Aortic smooth muscle cell (primary cell): ENCODE data around the gene FAM174A. TPM values are rescaled to one million over a fixed set of nuclear protein-coding genes. Genes with fewer than 3 reads are reported as not detected.

Source experiments
- total RNA-seq: library from RNA; depleted of rRNA; stranded (reverse); fragments of >200 nt; gene quantifications from 2 replicates; pipeline ENCODE4 v1.2.3, GENCODE V29; 2014

Gene FAM174A
- 22.8 and 35.1 TPM in 2 replicates for total RNA-seq

GRCh38 chr5:100535060-100536005 is at the start of gene FAM174A:
TSS of gene FAM174A (plus strand) at chr5:100535374. CDS start at chr5:100535531, 157 bp downstream.

